Measurements from ENCODE around the gene PCSK1N. TPM values are rescaled to one million over a fixed set of nuclear protein-coding genes. Genes with fewer than 3 reads are reported as not detected.

PCSK1N gene
- total and polyA plus RNA-seq, 9 of the 15 experiments (the other 6 are each of a cell fraction or from before 2014, with no cell fraction given) = 0.07 to 0.55 (median 0.54) TPM; not detected in 6

DNA sequence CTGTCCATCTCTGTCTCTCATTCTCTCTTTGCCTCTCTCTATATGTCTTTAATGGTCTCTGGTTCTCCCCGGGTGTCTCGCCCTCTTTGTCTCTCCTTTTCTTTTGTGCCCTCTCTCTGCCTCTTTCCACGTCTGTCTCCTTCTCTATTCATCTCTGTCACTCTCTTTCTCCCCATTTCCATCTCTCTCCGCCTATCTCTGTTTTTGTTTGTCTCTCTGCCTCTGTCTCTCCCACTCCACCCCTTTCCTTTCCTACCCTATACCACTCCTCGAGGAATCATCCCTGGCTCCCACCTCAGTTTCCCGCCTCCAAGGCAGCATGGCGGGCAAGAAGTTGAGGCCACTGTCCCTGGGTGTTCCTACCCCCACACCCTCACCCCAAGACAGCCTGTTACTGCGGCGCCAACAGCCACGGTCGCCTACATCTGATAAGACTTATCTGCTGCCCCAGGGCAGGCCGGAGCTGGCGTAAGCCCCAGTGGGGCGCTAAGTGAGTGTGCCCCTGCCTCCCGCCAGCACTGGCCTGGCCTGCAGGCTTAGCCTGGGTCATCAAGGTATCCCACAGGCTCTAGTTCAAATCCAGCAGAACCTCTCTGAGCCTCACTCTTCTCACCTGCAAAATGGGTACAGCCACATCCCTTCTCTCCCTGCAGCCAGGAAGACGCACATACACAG is 49.7 kb downstream of the PCSK1N start (continued):
- TF ChIP-seq IRF9 (tag; IDR thresholded peaks at IDR 0.05) (no peak), HIVEP1 (CRISPR knock-in tag; IDR thresholded peaks at IDR 0.05) (no peak), ZNF644 (tag; IDR thresholded peaks at IDR 0.05; ENCODE audit: low read depth) (no peak), POLR2B (IDR thresholded peaks at IDR 0.05; ENCODE audit: low read depth, partially characterized antibody) (no peak), ZNF253 (CRISPR knock-in tag; conservative IDR thresholded peaks at IDR 0.05) (no peak), SMAD1 (IDR thresholded peaks at IDR 0.05; ENCODE audit: low read depth, low read length, partially characterized antibody) (no peak), GABPB2 (CRISPR knock-in tag; conservative IDR thresholded peaks at IDR 0.05) (no peak), SNRNP70 (optimal IDR thresholded peaks at IDR 0.05; ENCODE audit: low read depth, low read length) (no peak), ZNF655 (CRISPR knock-in tag; IDR thresholded peaks at IDR 0.05) (no peak), TRIM25 (IDR thresholded peaks at IDR 0.05; ENCODE audit: borderline replicate concordance) (0 out of 2 replicates have a peak, but pooled peaks have one; percentile 86), POU5F1 (IDR thresholded peaks at IDR 0.05; ENCODE audit: borderline replicate concordance, low read depth, low read length, partially characterized antibody) (no peak), HNRNPLL (IDR thresholded peaks at IDR 0.05; ENCODE audit: low read depth, low read length, poor library complexity, severe bottlenecking) (peak; percentile 82), ATF6 (CRISPR knock-in tag; IDR thresholded peaks at IDR 0.05) (no peak; the same call in 1 of the 2 replicates), TAF9B (IDR thresholded peaks at IDR 0.05; ENCODE audit: partially characterized antibody) (no peak), EHMT2 (IDR thresholded peaks at IDR 0.05) (peak; percentile 34; the same call in 1 of the 2 replicates), BHLHE40 (IDR thresholded peaks at IDR 0.05; ENCODE audit: low read length) (no peak), ZFP30 (CRISPR knock-in tag; IDR thresholded peaks at IDR 0.05; ENCODE audit: borderline replicate concordance) (no peak), NELFE (IDR thresholded peaks at IDR 0.05; ENCODE audit: insufficient read depth, insufficient read length) (no peak), NFIX (CRISPR knock-in tag; IDR thresholded peaks at IDR 0.05; ENCODE audit: low read depth) (no peak), ZNF561 (CRISPR knock-in tag; conservative IDR thresholded peaks at IDR 0.05) (no peak), RCOR1 (IDR thresholded peaks at IDR 0.05; ENCODE audit: borderline replicate concordance in 1 of 2, low read depth in 2 of 2, low read length in 2 of 2) (peak; percentile 86 to 98; a peak in 3 of 4 replicates), ZNF124 (CRISPR knock-in tag; IDR thresholded peaks at IDR 0.05) (no peak), CSDE1 (IDR thresholded peaks at IDR 0.05) (no peak)

Data from K562 (cell line).